Stimulated activated memory B cell treated with anti-CD40 and anti-IgM and Interleukin-4, amounts not matched to agents 10 μg/mL and 1 μg/mL and 100 μg/mL, for 72 hours (primary cell): Measurements from ENCODE around the gene DNPH1.

ENCODE experiments used
- ATAC-seq: fragments of 150-1000 bp; cut with Tn5 transposase; 2 replicates; pipeline ENCODE4 v1.10.0; 2021
- H3K27ac Mint-ChIP-seq: one replicate; pipeline ENCODE4 v1.8.0; 2022; ENCODE audit warnings: mild to moderate bottlenecking, mixed read lengths
- H3K27me3 Mint-ChIP-seq: one replicate; pipeline ENCODE4 v1.8.0; 2022; ENCODE audit warnings: mixed read lengths
- H3K36me3 Mint-ChIP-seq: one replicate; pipeline ENCODE4 v1.8.0; 2022; ENCODE audit warnings: mixed read lengths
- H3K4me1 Mint-ChIP-seq: one replicate; pipeline ENCODE4 v1.8.0; 2022; ENCODE audit warnings: mixed read lengths
- H3K4me3 Mint-ChIP-seq: one replicate; pipeline ENCODE4 v1.8.0; 2022; ENCODE audit warnings: mild to moderate bottlenecking, moderate library complexity, mixed read lengths
- H3K9me3 Mint-ChIP-seq: one replicate; pipeline ENCODE4 v1.8.0; 2022; ENCODE audit warnings: mixed read lengths

The DNPH1 gene

DNA sequence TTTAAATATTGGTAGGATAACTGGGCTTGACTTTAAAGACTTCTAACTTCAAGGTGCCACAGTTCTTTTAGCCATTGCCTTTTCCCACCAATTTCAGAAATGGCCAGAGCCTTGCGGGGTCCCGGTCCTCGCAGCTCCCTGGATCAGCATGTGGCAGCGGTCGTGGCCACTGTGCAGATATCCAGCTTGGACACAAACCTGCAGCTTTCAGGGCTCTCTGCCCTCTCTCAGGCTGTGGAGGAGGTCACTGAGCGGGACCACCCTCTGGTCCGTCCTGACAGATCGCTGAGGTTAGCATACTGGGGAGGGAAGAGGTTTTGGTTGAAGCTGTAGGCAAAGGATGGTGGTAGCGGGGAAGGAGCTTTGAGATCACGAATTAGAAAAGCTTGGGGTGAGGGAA, 40.9 kb downstream of the DNPH1 start:
- H3K9me3 Mint-ChIP-seq, result no peaks in the 10 kb centered on the region
- no peak overlapping the region for H3K27ac Mint-ChIP-seq
- no peaks in the 10 kb centered on the region for H3K27me3 Mint-ChIP-seq
- peaks cover 57% of the 10 kb centered on the region for H3K36me3 Mint-ChIP-seq
- H3K4me3 Mint-ChIP-seq, result no peak overlapping the region
- H3K4me1 Mint-ChIP-seq, result peaks cover 45% of the 10 kb centered on the region
- ATAC-seq, result no peak

DNA sequence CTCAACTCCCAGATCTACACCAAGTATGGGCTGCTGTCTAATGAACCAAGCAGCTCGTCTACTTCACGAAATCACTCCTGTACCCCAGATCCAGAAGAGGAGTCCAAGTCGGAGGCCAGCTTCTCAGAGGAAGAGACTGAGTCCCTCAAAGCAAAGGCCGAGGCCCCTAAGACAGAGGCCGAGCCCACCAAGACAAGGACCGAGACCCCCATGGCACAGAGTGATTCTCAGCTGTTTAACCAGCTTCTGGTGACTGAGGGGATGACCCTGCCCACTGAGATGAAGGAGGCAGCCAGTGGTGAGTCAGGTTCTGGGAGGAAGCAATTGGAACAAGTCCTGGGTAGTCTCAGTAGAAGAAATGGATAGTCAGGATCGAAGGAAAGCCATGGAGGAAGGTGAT, 41.5 kb downstream of the DNPH1 start:
- Mint-ChIP-seq H3K27me3 (no peaks in the 10 kb centered on the region), H3K4me3 (no peak overlapping the region), H3K4me1 (peaks cover 51% of the 10 kb centered on the region), H3K9me3 (no peaks in the 10 kb centered on the region), H3K27ac (no peak overlapping the region), H3K36me3 (peaks cover 51% of the 10 kb centered on the region)
- ATAC-seq, result no peak

DNA sequence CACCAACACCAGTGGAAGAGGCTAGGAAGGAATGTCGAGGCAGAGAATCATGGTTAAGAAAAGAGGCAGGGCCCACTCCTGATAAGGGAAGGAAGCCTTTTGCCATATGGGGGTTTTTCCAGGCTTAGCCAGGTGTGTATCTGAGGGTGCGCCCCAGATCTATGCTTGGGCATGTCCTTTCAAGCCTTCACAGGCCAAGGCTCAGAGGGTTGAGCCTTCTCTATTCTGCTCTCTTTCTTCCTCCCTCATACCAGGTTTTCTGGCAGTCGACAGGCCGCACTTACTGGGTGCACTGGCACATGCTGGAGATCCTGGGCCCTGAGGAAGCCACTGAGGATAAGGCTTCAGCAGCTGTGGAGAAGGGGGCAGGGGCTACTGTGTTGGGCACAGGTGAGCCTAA, 42.6 kb downstream of the DNPH1 start:
- Mint-ChIP-seq H3K27ac (no peak overlapping the region), H3K36me3 (peaks cover 46% of the 10 kb centered on the region), H3K4me1 (peaks cover 54% of the 10 kb centered on the region)

DNA sequence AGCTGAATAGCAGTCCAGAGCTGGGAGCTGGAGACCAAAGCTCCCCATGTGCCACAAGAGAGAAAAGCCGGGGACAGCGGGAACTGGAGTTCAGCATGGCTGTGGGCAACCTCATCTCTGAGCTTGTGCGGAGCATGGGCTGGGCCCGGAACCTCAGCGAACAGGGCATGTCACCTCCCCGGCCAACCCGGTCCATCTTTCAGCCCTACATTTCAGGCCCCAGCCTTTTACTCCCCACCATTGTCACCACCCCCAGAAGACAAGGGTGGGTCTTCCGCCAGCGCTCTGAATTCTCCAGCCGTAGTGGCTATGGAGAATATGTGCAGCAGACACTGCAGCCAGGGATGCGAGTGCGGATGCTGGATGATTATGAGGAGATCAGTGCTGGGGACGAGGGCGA, 43.3 kb downstream of the DNPH1 start:
- no peak for ATAC-seq
- peaks cover 61% of the 10 kb centered on the region for H3K4me1 Mint-ChIP-seq
- H3K27me3 Mint-ChIP-seq, result no peaks in the 10 kb centered on the region
- H3K36me3 Mint-ChIP-seq, result peaks cover 45% of the 10 kb centered on the region
- H3K4me3 Mint-ChIP-seq, result no peak overlapping the region
- no peak overlapping the region for H3K27ac Mint-ChIP-seq
- no peaks in the 10 kb centered on the region for H3K9me3 Mint-ChIP-seq

More for the DNA sequence above, 42.6 kb downstream of the DNPH1 start:
- ATAC-seq, result no peak
- Mint-ChIP-seq H3K9me3 (no peaks in the 10 kb centered on the region), H3K4me3 (no peak overlapping the region), H3K27me3 (no peaks in the 10 kb centered on the region)

DNA sequence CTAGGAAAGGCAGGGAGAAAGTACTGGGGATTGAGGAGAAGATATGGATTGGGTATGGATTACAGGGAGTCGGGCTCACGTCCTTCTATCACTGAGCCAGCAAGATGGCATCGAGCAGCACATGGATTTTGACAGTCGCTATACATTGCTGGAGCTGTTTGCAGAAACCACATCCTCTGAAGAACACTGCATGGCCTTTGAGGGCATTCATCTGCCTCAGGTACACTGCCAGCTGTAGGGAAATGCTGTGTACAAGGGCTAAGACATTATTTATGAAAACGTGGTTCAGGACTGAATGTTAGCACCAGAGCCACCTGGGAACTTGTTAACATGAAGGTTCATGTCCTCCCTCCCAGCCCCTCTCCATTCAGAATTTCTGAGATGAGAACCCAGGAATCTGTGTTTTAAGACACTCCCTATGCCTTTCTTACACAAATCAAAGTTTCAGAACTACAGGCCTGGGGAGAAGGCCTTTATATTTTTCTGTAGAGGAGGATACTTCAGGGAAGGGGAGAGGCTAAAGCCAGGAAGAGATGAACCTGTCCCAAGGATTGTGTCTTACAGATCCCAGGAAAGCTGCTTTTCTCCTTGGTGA, 43.8 kb downstream of the DNPH1 start:
- no peak for ATAC-seq
- Mint-ChIP-seq H3K4me1 (peaks cover 59% of the 10 kb centered on the region), H3K9me3 (no peaks in the 10 kb centered on the region), H3K36me3 (peaks cover 40% of the 10 kb centered on the region), H3K27ac (no peak overlapping the region), H3K27me3 (no peaks in the 10 kb centered on the region), H3K4me3 (no peak overlapping the region)

DNA sequence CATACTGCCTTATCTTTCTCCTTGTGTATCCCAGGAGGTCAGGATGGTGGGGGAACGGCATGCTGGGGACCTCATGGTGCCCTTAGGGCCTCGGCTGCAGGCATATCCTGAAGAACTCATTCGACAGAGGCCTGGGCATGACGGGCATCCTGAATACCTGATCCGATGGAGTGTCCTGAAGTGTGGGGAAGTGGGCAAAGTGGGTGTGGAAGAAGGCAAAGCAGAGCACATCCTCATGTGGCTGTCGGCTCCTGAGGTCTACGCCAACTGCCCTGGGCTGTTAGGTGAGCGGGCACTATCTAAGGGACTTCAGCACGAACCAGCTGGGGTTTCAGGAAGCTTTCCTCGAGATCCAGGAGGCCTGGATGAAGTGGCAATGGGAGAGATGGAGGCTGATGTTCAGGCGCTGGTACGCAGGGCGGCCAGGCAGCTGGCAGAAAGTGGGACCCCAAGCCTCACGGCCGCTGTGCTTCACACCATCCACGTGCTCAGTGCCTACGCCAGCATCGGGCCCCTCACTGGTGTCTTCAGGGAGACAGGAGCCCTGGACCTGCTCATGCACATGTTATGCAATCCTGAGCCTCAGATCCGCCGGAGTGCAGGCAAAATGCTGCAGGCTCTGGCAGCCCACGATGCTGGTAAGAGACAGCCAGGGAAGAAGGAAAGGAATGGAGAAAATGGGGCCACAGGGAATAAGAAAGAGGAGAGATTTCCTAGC, 44.9 kb downstream of the DNPH1 start:
- Mint-ChIP-seq H3K4me3 (peak overlapping the region; percentile 9), H3K9me3 (no peaks in the 10 kb centered on the region), H3K27me3 (no peaks in the 10 kb centered on the region), H3K27ac (peak overlapping the region; percentile 40), H3K36me3 (peaks cover 43% of the 10 kb centered on the region), H3K4me1 (peaks cover 53% of the 10 kb centered on the region)
- no peak for ATAC-seq

DNA sequence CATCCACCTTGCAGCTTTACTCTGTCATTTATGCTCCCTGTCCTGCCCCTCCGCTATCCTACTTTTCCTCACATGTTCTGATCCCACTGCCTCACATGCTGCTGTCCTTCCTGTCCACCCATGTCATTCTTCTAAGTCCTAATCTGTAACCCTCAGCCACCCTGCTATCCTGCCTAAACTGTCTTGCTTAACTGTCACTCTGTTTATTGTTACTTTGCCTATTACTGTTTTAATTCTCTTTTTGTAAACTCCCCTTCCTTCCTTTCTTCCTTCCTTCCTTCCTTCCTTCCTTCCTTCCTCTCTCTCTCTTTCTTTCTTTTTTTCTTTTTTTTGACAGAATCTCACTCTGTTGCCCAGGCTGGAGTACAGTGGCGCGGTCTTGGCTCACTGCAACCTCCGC, 45.8 kb downstream of the DNPH1 start:
- H3K36me3 Mint-ChIP-seq, result peaks cover 46% of the 10 kb centered on the region
- peak overlapping the region; percentile 84 for H3K27ac Mint-ChIP-seq
- H3K4me3 Mint-ChIP-seq, result peak overlapping the region; percentile 99
- H3K4me1 Mint-ChIP-seq, result peaks cover 53% of the 10 kb centered on the region
- ATAC-seq, result no peak
- no peaks in the 10 kb centered on the region for H3K27me3 Mint-ChIP-seq
- no peaks in the 10 kb centered on the region for H3K9me3 Mint-ChIP-seq

DNA sequence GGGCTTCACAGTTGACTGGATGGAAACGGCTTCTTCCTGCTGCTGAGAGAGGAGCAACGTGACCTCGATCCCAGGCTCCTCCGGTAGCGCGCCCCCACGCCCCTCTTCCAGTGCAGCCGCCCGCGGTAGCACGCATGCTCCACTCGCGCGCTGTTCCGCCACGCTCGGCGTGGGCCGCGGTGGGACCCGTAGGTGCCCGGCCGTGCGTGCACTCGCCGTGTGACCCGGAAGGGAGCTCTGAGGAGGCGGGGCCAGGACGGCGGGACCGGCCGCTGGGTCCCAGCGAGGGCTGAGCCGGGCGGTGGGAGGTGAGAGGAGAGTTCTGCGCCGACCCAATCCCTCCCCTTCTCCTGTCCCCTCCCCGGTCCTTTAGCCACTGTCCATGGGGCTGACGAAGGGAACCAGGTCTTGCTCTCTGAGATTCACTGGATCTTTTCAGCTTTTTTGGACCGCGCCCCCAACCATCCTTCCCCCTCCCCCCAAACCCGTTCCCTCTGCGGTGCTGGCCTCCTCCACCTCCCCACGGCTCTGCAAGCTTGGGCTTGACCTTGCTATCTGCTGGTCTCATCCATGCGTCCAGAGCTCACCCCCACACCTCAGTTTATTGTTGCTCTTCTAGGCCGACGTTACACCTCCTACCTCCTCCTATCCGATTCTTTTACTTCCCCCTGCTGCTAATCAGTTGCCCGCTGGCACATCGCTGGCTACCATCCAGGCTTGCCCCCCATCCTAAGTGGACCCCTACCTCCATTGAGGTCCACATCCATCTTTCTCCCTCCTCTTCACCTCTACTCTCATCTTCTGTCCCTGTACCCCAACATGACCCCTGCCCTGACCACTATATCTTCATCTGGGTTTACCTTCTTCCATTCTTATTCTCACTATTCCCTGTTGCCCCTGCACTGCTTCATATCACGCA, 47.1 kb downstream of the DNPH1 start, which contains the start of gene CUL9:
CUL9 (plus strand) TSS at position 255 of the 919 bp plus-strand sequence. CDS start 2,115 bp downstream, outside the sequence.
- peaks cover 53% of the 10 kb centered on the region for H3K4me1 Mint-ChIP-seq
- peaks cover 50% of the 10 kb centered on the region for H3K36me3 Mint-ChIP-seq
- H3K27ac Mint-ChIP-seq, result peak within 1 kb of the TSS; percentile 84
- ATAC-seq, result peak; percentile 99
- H3K9me3 Mint-ChIP-seq, result no peaks in the 10 kb centered on the region
- peak within 1 kb of the TSS; percentile 99 for H3K4me3 Mint-ChIP-seq
- no peaks in the 10 kb centered on the region for H3K27me3 Mint-ChIP-seq

DNA sequence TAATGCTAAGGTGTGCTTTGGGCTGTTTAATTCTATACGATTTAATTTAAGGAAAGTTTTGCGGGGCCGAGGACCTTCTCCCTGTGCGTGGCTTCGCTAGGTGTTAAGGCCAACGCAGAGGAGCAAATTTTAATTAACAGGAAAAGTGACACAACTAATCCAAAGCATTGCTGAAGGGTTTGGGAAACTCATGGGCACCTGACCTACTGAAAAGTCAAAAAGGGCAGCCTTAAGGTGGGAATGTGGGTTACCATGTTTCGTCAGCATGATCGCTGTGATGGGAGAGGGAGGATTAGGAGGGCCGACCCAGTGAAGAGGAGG, 47.7 kb downstream of the DNPH1 start:
- peaks cover 51% of the 10 kb centered on the region for H3K4me1 Mint-ChIP-seq
- peak overlapping the region; percentile 99 for H3K4me3 Mint-ChIP-seq
- H3K27me3 Mint-ChIP-seq, result no peaks in the 10 kb centered on the region
- H3K9me3 Mint-ChIP-seq, result no peaks in the 10 kb centered on the region
- H3K27ac Mint-ChIP-seq, result peak overlapping the region; percentile 84
- peaks cover 48% of the 10 kb centered on the region for H3K36me3 Mint-ChIP-seq
- no peak for ATAC-seq

DNA sequence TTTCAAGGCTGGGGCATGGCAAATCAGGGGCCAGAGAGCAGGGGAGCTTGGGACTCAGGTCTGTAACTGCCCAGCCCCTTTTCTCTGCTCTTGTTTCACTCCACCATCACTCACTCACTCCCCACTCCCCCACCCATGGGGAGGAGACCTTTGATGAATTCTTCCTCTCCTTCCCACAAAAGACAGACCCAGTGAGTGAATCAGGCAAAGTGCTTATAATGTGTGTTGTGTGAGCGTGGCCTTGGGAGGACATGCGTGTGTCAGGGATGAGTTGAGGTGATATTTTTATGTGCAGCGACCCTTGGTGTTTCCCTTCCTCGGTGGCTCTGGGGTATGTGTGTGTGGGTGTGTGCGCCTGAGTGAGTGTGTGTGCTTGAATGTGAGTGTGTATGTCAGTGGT, 48.3 kb downstream of the DNPH1 start:
- Mint-ChIP-seq H3K4me1 (peaks cover 45% of the 10 kb centered on the region), H3K27me3 (no peaks in the 10 kb centered on the region), H3K9me3 (no peaks in the 10 kb centered on the region), H3K36me3 (peaks cover 48% of the 10 kb centered on the region), H3K27ac (peak overlapping the region; percentile 84), H3K4me3 (peak overlapping the region; percentile 10)
- no peak for ATAC-seq

DNA sequence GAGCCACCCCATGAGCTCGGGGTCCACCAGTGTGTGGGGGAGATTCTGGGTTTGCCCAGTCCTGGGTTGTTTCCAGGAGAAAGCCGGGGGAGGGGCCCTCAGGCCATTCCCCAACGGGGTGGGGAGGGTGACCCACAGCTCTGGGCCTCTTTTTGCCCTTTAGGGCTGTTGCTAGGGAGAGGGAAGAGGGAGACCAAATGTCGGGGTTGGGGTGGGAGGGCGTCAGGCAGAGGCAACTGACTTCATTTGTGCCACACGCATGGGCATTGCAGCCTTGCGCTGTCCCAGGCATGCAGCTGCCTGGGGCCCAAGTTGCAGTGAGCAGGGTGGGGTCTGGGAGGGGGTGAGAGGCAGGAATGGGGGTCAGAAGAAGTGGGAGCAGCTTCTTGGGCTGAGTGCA, 49.2 kb downstream of the DNPH1 start:
- Mint-ChIP-seq H3K27ac (no peak overlapping the region), H3K27me3 (no peaks in the 10 kb centered on the region), H3K4me3 (no peak overlapping the region), H3K4me1 (peaks cover 42% of the 10 kb centered on the region), H3K9me3 (no peaks in the 10 kb centered on the region), H3K36me3 (peaks cover 47% of the 10 kb centered on the region)
- no peak for ATAC-seq

DNA sequence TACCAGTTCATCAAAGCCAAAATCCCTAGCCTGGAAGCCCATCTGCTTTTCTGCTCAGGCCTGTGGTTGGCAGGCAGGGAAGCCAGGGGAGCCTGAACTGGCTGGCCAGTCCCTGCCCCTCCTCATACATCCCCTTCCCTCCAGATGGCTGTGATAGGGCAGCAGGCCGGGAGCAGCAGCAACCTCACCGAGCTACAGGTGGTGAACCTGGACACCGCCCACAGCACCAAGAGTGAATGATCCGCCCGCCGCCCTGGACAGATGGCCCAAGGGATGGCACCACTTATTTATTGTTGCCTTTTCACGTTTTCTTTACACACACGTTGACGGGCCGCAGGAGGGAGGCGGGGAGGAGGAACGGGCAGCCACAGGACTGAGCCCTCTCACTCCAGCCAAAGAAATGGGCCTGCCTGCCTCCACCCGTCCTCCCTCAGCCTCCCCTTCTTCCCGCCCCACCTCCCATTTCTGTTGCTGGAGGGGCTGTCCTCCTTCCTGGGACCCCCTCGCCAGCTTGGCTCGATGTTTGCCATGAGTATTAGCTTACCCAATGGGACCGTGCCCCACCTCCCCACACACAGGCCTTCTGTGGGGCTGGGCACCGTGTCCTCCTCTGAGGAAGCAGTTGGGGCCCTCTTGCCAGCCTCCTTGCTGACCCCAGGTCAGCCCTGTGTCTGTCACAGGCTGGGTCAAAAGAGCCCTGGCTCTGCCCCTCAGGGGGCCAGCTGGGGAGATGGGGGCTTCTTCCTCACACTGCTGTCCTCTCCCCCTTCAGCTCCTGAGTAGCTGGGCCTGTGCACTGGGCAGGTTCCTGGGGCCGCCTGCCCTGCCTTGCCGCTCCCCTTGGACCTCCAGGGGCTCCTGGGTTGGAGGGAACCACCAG, 50.1 kb downstream of the DNPH1 start:
- Mint-ChIP-seq H3K27ac (no peak overlapping the region), H3K4me3 (no peak overlapping the region), H3K4me1 (peaks cover 42% of the 10 kb centered on the region), H3K27me3 (no peaks in the 10 kb centered on the region), H3K9me3 (no peaks in the 10 kb centered on the region), H3K36me3 (peaks cover 42% of the 10 kb centered on the region)
- ATAC-seq, result no peak

DNA sequence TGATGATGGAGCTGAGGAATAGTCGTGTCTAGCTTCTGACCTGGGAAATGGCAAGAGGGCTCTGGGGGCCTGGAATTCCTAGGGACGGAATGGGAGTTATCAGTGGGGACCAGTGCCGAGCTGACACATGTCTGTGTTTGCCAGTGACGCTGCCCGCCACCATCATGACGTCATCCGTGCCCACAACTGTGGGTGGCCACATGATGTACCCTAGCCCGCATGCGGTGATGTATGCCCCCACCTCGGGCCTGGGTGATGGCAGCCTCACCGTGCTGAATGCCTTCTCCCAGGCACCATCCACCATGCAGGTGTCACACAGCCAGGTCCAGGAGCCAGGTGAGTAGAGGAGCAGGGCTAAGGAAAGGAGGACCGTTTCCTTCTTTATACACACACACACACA, 51.1 kb downstream of the DNPH1 start:
- Mint-ChIP-seq H3K4me1 (peaks cover 42% of the 10 kb centered on the region), H3K36me3 (peaks cover 38% of the 10 kb centered on the region), H3K27me3 (no peaks in the 10 kb centered on the region), H3K27ac (no peak overlapping the region), H3K9me3 (no peaks in the 10 kb centered on the region), H3K4me3 (no peak overlapping the region)
- no peak for ATAC-seq

DNA sequence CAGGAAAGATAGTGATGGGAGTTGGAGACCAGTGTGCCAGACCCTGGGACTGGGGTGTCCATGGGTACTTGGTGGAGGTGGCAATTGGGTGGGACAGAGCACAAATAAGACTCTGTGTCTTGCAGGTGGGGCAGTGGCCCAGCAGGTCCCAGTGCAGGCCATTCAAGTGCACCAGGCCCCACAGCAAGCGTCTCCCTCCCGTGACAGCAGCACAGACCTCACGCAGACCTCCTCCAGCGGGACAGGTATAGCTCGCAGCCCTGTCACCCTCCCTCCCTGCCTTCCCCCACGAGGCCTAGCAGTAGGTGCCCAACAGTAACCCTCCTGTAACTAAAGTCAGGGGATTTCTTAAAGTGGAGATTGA, 52.9 kb downstream of the DNPH1 start:
- H3K27me3 Mint-ChIP-seq, result no peaks in the 10 kb centered on the region
- H3K27ac Mint-ChIP-seq, result no peak overlapping the region
- H3K9me3 Mint-ChIP-seq, result no peaks in the 10 kb centered on the region
- H3K36me3 Mint-ChIP-seq, result peaks cover 38% of the 10 kb centered on the region
- peaks cover 42% of the 10 kb centered on the region for H3K4me1 Mint-ChIP-seq
- no peak overlapping the region for H3K4me3 Mint-ChIP-seq
- ATAC-seq, result no peak
